Fibroblast of skin of right biceps (primary cell): ENCODE data around the gene SPACA5B.
"Not testable (repeated sequence)": the region's sequence is repeated elsewhere in the genome, so short reads cannot be mapped to it uniquely, and the experiment has no call there.

Experiments
- DNase-seq: peaks from one replicate; pipeline ENCODE4 v3.0.0-alpha.2; 2013

The SPACA5B gene

GRCh38 chrX:48130326-48130725 lies at the start of gene SPACA5B:
Gene SPACA5B, plus strand, starts transcription at chrX:48130626. Its CDS starts 62 bp downstream, at chrX:48130688.
- not testable (repeated sequence) for DNase-seq

GRCh38 chrX:48083212-48083611 lies 47.2 kb upstream of the SPACA5B start:
- DNase-seq, result peak; percentile 36

GRCh38 chrX:48083706-48084105 lies 46.7 kb upstream of the SPACA5B start:
- DNase-seq, result no peak

GRCh38 chrX:48086082-48086481 lies 44.3 kb upstream of the SPACA5B start:
- DNase-seq, result no peak

GRCh38 chrX:48090123-48090522 lies 40.3 kb upstream of the SPACA5B start:
- no peak for DNase-seq

- DNase-seq, result not testable (repeated sequence)
These were observed 37.9 kb upstream of the SPACA5B start for GRCh38 chrX:48092558-48092957.

- no peak for DNase-seq
These were observed 29.0 kb upstream of the SPACA5B start for GRCh38 chrX:48101443-48101842.

- no peak for DNase-seq
These were observed 27.5 kb upstream of the SPACA5B start for GRCh38 chrX:48102874-48103374.

- DNase-seq, result no peak
These were observed 22.7 kb upstream of the SPACA5B start for GRCh38 chrX:48107717-48108116.

GRCh38 chrX:48125286-48125685 lies 5.1 kb upstream of the SPACA5B start:
- not testable (repeated sequence) for DNase-seq

GRCh38 chrX:48132308-48132844 lies 1.9 kb downstream of the SPACA5B start:
- not testable (repeated sequence) for DNase-seq

GRCh38 chrX:48139076-48139475 lies 8.7 kb downstream of the SPACA5B start:
- DNase-seq, result not testable (repeated sequence)

- not testable (repeated sequence) for DNase-seq
These were observed 11.5 kb downstream of the SPACA5B start for GRCh38 chrX:48141810-48142508.

GRCh38 chrX:48142697-48143096 lies 12.3 kb downstream of the SPACA5B start:
- DNase-seq, result not testable (repeated sequence)

- no peak for DNase-seq
These were observed 23.3 kb downstream of the SPACA5B start for GRCh38 chrX:48153769-48154168.

GRCh38 chrX:48154796-48155195 lies 24.4 kb downstream of the SPACA5B start:
- no peak for DNase-seq

- DNase-seq, result no peak
These were observed 25.6 kb downstream of the SPACA5B start for GRCh38 chrX:48156014-48156413.

GRCh38 chrX:48165241-48165640 lies 34.8 kb downstream of the SPACA5B start:
- no peak for DNase-seq

- not testable (repeated sequence) for DNase-seq
These were observed 35.9 kb downstream of the SPACA5B start for GRCh38 chrX:48166322-48166721.

- no peak for DNase-seq
These were observed 49.3 kb downstream of the SPACA5B start for GRCh38 chrX:48179691-48180090.

- no peak for DNase-seq
These were observed 50.4 kb downstream of the SPACA5B start for GRCh38 chrX:48180811-48181210.

- DNase-seq, result not testable (repeated sequence)
These were observed 51.5 kb downstream of the SPACA5B start for GRCh38 chrX:48181882-48182281.
